ENCODE results near the gene KIF26B.

KIF26B gene

DNA sequence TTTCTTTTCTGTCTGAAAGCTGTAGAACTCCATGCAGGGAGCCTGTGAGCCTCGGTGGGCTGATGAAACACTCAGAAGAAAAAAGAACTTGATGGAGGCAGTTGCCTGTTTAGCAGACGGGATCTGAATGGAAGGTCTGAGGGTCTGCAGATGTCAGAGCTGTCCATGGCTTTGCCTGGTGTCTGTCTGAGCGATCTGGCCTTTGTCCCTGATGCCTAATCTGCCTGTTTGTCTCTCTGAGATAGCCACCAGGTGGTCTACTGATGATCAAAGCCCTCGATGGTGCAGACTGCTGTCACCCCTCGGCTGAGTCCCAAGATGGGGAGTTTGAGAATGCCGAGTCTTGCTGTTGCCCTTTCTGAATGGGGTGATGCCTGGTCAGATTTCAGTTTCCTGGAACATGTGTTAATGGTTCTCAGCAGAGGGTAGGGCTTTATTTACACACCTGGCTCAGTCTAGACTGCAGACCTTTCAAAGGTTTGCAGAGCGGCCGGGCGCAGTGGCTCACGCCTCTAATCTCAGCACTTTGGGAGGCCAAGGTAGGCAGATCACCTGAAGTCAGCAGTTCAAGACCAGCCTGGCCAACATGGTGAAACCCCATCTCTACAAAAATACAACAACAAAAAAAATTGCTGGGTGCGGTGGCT is 90.4 kb downstream of the KIF26B start:
- no peak for DNase-seq

DNA sequence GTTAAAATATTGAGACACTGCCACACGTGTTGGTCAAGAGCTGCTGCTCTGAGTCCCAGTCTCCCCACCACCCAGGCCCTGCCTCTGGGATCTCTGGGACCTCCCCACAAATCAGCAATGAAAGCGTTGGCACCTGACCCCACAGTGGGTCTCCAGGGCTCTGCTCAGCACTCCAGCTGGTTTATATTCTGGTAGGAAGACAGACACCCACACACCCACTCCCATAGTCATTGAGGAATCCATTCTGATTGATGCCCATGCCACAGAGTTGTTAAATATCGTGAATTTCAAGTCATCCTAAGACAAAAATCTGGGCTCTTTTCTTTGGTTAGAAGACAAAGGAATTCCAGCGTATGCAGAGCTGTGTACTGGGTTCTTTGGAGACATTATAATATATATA is 91.6 kb downstream of the KIF26B start:
- DNase-seq = no peak

DNA sequence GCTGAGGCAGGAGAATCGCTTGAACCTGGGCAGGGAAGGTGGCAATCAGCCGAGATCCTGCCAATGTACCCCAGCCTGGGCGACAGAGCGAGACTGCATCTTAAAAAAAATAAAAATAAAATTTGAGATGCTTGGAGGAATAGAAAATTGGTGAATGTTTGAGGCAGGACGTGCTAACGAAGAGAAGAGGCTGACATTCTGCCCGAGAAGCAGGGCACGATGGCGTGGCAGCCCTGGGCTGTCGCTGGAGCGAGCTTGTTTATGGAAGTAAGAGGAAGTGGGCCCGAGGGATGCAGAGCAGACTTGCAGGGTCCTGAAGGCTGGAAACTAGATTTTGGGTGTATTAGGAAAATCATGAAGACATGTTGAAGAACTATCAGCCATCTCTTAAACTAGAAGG is 92.6 kb downstream of the KIF26B start:
- DNase-seq = no peak

DNA sequence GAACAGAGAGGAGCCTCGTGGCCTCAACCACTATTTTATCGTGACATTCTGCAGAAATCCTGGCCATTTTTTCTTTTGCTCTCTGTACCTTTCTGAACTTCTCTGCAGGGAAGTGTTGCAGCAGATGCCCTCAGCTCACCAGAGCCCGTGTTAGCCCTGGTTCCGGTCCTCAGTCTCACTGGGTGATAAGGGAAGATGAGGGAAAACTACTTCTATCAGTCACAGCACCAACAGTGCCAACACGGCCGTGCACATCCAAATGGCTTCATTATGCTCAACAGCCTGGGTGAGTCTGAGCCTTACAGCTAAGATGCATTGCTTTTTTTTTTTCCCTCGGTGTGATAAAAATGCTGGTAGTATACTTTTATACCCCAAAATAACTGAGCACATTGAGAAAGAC is 93.0 kb downstream of the KIF26B start:
- DNase-seq = no peak

DNA sequence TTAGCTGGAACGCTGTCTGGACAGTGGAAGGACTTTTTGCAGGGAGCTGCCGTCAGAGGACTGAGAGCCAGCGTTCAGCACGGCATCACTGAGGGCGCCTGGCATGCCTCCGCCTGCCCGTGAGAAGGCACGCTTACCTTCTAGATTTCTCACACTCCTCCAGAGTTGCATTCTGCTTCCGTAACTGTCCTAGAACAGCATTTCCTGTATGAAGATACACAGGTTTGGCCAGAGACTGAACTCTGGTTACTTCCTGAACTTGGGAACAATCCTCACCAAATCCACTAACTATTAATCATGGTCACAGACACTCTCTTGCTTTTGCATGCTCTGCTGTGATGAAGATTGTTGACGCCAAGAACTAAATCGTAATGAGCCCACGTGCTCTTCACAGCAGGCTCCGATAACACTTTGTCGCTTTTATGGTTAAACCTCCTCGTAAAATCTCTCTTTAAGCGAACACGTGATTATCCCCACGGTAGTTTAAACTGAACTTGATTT is 93.5 kb downstream of the KIF26B start:
- DNase-seq = no peak

DNA sequence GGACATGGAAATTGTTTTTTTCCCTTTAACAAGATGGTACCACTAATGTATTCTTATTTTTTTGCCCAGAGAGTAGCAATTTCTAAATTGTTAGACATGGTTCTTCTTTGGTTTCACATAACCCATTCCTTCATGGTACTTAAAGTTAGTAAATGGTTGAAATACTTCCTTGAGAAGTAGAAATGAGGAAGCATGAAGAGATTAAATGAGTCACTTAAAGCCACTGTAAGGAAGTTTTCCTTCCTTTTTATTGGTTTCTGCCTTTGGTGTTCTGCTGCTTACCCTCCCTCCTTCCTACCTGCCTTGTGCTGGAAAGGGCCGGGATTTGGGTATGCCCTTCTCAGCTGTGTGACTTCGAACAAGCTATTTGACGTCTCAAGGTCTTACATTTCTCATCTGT is 101.0 kb downstream of the KIF26B start:
- DNase-seq = no peak

DNA sequence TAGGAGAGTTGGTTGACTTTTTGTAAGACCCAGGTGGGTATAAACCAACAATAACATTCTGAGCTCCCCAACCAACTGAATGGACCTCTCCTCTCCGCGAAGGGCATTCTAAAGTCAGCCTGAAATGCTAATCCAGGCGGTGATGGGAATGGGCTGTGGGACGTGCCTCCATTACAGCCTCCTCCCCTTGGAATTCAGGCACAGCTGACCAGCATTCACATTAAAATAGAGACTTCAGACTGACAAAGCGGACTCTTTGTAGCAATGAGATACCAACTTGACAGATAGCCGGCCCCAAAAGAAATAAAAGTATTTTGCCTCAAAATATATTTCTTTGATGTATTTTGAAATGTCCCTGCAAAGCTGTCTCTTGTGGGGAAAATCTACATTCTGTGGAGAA is 101.7 kb downstream of the KIF26B start:
- no peak for DNase-seq

DNA sequence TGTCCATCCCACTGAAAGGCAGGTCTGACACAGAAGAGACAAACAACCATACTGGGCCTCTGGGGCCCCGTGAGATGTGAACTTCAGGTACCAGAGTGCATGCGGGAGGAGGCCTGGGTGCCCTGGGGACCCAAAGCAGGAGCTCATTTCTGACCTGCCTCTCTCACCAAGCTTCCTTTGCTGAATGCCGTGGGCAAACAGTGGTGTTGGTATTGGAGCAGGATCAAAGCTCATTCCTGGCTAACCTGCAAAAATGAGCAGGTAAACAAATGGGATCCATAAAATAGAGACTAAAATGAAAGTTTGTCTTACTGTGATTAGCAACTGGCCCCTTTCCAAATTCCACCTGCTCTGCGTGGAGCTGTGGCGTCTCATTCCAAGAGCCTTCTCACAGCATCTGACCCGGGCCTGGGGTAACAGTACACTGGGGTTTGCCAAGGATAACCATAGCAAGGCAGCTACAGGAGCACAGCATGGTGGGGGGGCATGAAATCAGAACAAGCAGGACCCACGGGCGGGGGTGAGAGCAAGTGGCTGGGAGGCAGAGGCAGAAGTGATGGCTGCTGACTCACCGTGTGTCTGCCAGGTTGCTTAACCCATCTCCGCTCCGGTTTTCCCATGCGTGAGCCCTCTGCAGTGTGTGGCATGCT is 103.6 kb downstream of the KIF26B start:
- DNase-seq = no peak

DNA sequence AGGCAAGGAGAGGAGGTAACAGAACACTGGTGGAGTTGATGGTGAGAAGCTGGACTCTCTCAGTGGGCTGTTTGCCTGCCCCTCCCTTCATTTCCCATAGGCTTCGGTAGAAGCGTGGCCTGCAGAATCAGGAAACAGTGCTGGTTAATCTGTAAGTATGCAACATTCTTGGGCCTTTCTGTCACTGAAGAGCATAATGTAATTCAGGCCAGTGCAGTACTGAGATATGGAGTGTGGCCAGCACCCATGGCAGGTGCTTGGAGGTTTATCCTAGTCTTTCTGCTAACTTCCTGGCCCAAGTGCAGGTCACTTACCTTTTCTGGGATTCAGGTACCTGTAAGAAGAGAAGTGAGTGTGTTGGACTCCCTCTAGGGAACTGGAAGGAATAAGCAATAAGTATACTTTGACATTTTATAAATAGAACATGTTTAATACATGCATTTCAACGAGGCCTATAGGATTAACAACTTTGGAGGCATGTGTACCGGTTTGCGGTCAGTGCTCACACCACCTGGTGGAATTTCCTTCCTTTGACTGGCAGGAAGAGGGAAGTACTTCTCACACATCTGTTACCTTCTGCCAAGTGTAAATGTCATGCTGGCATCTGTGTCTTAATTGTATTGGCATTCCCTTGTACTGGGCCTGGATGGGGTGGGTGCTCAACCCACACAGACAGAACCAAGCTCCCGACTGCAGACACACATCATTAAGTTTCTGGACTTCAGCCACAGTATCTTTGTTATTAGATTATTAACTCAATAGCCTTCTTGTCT is 105.5 kb downstream of the KIF26B start:
- DNase-seq = no peak

DNA sequence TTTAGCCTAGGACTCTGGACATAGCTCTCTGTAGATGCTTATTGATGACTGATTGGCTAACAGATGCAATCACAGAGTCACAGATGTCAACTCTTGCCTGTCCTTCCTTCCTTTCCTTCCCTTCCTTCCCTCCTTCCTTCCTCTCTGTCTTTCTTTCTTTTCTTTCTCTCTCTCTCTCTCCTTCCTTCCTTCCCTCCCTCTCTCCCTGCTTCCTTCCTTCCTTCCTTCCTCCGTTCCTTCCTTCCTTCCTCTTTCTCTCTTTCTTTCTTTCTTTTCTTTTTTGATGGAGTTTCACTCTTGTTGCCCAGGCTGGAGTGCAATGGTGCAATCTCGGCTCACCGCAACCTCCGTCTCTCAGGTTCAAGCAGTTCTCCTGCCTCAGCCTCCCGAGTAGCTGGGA is 106.1 kb downstream of the KIF26B start:
- DNase-seq = no peak

DNA sequence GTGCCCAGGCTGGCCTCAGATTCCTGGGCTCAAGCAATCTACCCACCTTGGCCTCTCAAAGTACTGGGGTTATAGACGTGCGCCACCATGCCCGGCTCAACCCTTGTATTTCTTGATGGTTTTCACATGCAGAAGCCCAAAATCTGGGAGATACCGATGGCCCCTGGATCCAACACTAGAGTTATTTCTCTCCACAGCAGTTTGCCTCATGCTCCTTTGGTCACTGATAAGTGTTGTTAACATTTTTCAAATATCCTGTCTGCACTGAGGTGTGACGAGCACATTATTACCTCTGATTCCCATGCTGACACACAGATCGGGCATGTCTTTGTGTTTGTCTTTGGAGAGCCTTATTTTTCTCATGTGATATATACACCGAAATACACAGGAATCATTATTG is 107.0 kb downstream of the KIF26B start:
- DNase-seq = no peak

DNA sequence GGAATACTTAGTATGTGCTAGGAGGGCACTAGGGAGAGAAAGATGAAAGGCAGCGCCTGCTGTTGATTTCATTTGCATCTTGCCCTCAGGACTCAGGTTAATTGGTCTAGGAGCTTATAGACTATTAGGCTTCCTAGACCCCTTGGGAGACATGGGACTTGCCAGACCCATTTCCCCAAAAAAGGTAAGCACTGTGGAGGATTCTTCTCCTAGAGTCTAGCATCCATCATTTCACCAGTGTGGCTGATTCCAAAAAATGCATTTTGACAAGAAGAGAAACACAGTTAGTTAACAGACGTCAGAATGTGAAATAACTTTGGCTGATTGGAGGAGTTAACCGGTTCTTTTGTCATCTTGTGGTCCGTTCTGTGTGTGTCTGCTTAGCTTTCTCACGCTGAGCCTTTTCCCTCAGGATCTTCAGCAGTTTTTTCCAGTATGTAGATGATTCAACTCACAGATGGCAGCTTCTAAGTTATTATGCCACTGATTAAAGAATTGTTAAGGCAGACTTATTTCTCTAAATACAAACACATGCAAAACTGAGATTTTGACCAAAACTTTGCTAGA is 108.8 kb downstream of the KIF26B start:
- DNase-seq = no peak

DNA sequence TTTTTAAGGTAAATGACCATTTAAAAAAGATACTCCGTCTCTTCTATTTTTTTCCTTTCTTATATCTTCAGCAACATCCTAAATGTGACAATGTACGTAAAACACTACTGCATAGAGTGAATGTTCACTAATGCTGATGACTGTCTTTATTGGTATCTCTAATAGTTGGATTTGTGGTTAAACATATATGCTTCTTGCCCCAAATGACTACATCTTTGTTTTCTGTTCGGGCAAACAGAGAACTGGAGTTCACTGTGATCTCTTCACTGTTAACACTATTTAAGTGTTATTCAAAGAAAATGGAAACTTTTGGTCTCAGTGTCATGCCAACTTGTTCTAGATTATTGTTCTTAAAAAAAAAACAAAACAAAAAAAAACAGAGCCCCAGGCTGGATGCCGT is 109.4 kb downstream of the KIF26B start:
- no peak for DNase-seq

DNA sequence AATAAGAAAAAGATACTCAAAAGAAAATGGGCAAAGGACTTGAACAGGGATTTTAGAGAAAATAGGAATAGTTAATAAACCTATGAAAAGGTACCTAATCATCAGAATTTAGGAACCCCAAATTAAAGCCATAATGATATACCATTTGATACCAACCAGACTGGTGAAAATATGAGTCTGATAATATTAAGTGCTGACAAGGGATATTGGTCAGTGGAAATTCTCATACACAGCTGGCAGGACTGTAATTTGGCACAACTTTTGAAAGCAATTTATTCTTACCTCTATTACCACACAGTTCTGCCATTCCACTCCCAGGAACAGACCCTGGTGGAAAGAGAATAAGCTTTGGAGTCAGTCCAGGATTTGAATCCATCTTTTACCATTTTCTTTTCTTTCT is 111.3 kb downstream of the KIF26B start:
- DNase-seq = no peak

DNA sequence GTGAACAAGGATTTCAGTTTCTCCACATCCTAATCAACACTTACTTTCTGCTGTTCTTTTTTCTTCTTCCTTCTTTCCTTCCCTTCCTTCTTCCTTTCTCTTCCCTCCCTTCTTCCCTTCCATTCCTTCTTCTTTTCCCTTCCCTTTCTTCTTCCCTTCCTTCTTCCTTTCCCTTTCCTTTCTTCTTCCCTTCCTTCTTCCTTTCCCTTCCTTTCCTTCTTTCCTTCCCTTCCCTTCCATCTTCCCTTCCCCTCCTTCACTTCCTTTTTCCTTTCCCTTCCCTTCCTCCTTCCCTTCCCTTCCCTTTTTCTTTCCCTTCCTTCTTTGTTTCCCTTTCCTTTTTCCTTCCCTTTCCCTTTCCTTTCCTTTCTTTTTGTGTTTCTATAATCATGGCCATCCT is 115.3 kb downstream of the KIF26B start:
- no peak for DNase-seq

DNA sequence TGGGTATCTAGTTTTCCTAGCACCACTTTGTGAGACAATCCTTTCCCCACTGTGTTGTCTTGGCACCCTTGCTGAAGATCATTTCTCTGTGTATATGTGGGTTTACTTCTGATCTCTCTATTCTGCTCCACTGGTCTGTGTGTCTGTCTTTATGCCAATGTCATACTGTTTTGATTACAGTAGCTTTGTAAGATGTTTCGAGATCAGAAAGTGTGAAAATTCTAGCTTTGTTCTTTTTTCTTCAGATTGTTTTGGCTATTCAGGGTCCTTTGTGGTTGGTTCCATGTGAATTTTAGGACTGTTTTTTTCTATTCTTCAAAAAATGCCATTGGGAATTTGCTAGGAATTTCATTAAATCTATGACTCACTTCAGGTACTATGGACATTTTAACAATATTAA is 116.2 kb downstream of the KIF26B start:
- no peak for DNase-seq

DNA sequence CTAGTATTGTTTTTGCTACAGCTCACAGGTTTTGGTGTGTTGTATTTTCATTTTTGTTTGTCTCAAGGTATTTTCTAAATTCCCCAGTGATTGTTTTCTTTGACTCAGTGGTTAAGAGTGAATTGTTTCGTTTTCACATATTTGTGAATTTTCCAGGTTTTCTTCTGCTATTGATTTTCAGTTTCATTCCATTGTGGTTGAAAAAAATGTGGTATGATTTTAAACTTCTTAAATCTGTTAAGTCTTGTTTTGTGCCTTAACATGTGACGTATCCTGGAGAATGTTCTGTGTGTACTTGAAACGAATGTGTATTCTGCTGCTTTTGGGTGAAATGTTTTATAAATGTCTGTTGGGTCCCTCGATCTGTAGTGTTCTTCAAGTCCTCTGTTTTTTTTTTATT is 117.9 kb downstream of the KIF26B start:
- DNase-seq = no peak

DNA sequence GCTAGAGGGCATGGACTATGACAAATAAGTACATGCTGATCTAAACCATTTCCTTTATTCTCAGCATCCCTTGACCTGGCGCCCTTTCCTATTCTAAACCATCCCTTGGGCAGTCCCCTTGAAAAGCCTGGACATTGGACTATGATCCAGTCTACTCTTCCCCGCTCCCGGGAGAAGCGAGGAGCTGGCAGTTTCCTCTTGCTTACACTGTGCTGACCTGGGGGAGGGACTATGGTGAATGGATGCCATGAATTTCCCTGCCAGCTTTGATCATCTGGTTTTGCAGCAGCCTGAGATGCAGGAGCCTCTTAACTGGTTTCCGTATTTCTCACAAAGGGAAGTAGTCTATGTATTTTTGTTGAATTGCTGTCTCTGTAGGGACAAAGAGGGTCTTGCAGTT is 121.7 kb downstream of the KIF26B start:
- DNase-seq = no peak

DNA sequence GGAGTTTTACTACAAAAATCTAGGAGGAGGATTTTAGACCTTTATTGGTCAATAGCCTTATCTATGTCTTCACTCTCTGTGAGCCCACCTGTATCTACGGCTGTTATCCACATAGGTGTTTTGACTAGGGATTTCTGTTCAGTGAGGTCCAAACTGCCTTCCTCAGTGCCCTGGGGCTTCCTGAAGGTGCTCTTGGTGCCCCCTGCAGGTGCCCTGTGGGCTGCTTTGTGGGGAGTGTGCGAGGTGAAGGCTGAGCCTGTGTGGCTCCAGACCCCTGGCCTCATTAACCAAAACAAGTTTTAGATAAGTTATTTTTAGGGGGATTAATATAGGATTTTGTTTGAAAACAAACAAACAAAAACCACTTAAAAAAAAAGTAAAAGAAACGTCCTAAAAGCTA is 122.5 kb downstream of the KIF26B start:
- no peak for DNase-seq

DNA sequence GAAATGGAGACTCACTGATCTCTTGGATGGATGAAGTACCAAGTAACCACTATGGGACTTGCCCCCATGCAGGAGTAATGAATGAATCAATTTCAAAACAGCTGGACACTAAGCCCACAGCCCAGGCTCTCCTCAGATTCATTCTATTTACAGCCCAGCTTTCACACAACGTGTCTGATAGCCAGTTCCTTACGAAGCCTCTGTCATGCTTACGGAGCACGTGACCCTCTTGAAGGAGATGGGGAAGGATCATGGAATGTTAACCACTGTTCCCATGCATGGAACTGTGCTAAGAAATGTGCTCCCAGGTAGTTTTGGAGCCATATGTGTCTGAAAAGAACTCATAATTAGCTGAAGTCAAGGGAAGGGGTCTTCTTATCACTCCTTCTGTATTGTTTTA is 124.1 kb downstream of the KIF26B start:
- DNase-seq = no peak

DNA sequence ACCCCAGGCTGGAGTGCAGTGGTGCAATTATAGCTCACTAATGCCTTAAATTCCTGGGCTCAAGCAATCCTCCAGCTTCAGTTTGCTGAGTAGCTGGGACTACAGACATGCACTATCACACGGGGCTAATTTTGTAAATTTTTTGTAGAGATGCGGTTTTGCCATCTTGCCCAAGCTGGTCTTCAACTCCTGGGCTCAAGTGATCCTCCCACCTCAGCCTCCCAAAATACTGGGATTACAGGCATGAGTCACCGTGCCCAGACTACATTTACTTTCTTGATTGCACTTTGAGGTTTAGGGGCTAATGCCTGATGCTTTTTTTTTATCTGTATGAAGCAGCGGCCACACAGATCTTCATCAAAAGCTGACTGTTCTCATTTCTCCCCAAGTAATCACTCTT is 124.6 kb downstream of the KIF26B start:
- no peak for DNase-seq

DNA sequence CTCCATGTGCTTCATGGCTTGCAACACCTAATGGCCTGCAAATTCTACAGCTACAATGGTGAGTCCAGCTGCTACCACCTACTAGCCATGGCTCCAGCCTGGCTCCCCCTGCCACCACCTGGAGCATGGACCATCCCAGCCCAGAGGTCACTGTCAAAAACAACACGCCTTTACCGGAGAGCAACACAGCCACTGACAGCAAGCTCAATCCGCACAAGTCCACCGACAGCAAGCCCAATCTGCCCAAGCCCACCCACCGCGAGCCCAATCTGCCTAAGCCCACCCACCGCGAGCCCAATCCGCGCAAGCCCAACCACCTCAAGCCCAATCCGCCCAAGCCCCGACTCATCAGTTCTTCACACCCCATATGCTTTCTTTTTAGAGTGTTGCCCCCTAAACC is 128.2 kb downstream of the KIF26B start:
- no peak for DNase-seq

DNA sequence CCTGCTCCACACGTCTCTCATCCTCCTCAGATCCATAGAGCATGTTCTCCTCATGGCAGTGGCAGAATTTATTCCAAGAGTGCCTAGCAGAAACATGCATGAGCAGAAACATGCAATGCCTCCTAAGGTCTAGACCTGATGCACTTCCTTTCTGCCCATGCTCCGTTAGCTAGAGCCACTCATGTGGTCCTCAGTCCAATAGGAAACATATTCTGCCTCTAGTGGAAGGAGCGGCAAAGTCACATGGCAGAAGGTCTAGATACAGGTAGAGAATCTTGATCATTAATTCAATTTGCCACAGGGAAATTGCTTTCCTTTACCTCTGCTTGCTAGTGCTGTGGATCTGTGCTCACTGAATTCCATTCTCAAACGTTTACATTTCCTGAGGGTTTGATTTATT is 130.4 kb downstream of the KIF26B start:
- DNase-seq = no peak

DNA sequence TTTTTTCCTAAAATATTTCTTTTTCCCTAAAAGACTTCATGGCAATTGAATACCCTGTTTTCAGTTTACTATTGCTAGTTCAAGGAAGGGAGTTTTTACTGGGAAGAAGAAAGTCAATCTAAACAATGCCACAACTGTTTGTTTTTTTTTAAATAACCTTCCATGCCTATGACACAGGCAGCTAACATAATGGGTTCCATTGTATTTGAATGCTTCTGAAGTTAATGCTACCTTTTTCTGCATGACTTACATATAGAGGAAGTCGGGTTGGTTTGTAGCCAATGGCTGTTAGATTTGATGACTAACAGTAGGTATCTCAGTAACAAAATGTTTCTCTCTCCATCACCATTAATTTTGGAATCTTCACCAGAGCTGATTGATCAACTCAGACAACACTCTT is 134.0 kb downstream of the KIF26B start:
- DNase-seq = no peak
